Endothelial cell of umbilical vein (primary cell): ENCODE measurements around the gene PNPLA6.

ENCODE experiments used
- EZH2 ChIP-seq: IDR thresholded peaks from 2 replicates; pipeline ENCODE4 v1.6.1; 2012; ENCODE audit warnings: borderline replicate concordance, low read depth, mild to moderate bottlenecking, moderate library complexity, low read length, inconsistent platforms; ENCODE audit not compliant: severe bottlenecking
- FOS ChIP-seq: IDR thresholded peaks from 2 replicates; pipeline ENCODE4 v1.6.1; 2011; ENCODE audit warnings: mild to moderate bottlenecking, low read length, moderate library complexity, borderline replicate concordance; ENCODE audit not compliant: insufficient read depth
- GATA2 ChIP-seq: IDR thresholded peaks from 2 replicates; pipeline ENCODE4 v1.7.0; 2011; ENCODE audit warnings: low read depth, mild to moderate bottlenecking, moderate library complexity, mixed read lengths, low read length; ENCODE audit not compliant: insufficient read length, insufficient read depth
- MYC ChIP-seq: IDR thresholded peaks from one replicate; pipeline ENCODE4 v1.6.1; 2011; ENCODE audit warnings: mild to moderate bottlenecking, low read depth, low read length
- POLR2A ChIP-seq: IDR thresholded peaks from 2 replicates; pipeline ENCODE4 v1.6.1; 2012; ENCODE audit warnings: low read depth, mild to moderate bottlenecking, control low read depth, low read length
- POLR2AphosphoS5 ChIP-seq: IDR thresholded peaks from 2 replicates; pipeline ENCODE4 v1.6.1; 2012; ENCODE audit warnings: low read depth, mild to moderate bottlenecking, control low read depth, low read length, moderate library complexity; ENCODE audit not compliant: insufficient read depth
- TF ChIP-seq, protein P1 (sequence below): IDR thresholded peaks from 2 replicates; pipeline ENCODE4 v1.6.1; 2011; ENCODE audit not compliant: insufficient read depth, insufficient read length
- TF ChIP-seq, protein P2 (sequence below), 2 donors: IDR thresholded peaks; 1 replicate in 1 of 2; 2 replicates in 1 of 2; pipeline ENCODE4 v1.5.1; 2011; ENCODE audit warnings: low read length in 2 of 2, mild to moderate bottlenecking in 2 of 2, moderate library complexity in 2 of 2, control low read depth in 1 of 2, inconsistent platforms in 1 of 2, low read depth in 1 of 2; ENCODE audit not compliant: insufficient read depth in 1 of 2; ENCODE audit errors: extremely low read depth in 1 of 2

DNA sequence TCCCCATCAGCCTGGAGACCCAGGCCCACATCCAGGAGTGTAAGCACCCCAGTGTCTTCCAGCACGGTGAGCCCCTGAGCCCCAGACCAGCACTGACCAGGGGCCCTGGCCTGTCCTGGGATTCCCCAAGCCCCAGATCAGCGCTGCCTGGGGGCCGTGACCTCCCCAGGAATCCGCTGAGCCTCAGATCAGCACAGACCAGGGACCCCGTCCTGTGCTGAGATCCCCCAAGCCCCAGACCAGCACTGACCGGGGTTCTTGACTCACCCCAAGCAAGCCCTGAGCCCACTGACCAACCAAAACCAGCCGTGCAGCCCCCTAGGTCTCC is 7.4 kb upstream of the PNPLA6 start:
- no peak for TF ChIP-seq POLR2AphosphoS5
- TF ChIP-seq, protein P1, sequence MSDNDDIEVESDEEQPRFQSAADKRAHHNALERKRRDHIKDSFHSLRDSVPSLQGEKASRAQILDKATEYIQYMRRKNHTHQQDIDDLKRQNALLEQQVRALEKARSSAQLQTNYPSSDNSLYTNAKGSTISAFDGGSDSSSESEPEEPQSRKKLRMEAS, result no peak
- no peak for TF ChIP-seq GATA2
- TF ChIP-seq, protein P2, sequence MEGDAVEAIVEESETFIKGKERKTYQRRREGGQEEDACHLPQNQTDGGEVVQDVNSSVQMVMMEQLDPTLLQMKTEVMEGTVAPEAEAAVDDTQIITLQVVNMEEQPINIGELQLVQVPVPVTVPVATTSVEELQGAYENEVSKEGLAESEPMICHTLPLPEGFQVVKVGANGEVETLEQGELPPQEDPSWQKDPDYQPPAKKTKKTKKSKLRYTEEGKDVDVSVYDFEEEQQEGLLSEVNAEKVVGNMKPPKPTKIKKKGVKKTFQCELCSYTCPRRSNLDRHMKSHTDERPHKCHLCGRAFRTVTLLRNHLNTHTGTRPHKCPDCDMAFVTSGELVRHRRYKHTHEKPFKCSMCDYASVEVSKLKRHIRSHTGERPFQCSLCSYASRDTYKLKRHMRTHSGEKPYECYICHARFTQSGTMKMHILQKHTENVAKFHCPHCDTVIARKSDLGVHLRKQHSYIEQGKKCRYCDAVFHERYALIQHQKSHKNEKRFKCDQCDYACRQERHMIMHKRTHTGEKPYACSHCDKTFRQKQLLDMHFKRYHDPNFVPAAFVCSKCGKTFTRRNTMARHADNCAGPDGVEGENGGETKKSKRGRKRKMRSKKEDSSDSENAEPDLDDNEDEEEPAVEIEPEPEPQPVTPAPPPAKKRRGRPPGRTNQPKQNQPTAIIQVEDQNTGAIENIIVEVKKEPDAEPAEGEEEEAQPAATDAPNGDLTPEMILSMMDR (IDR thresholded peaks at IDR 0.05; ENCODE audit: extremely low read depth in 1 of 2, insufficient read depth in 1 of 2, low read depth in 1 of 2, low read length in 2 of 2), result no peak
- no peak for TF ChIP-seq EZH2
- TF ChIP-seq POLR2A, result no peak
- no peak for TF ChIP-seq MYC
- TF ChIP-seq FOS, result no peak
